Stimulated activated CD4-positive, alpha-beta T cell treated with anti-CD3 and anti-CD28 coated beads, TNF-alpha, amount 100 ng/mL, for 24 hours (primary cell): Measurements from ENCODE around the gene ZC3H7B.

Experiments used
- DNase-seq, 3 experiments: peaks; one replicate each; pipeline ENCODE4 v3.0.0-alpha.2; 2020; ENCODE audit warnings: low read depth in 3 of 3

Gene ZC3H7B

DNA sequence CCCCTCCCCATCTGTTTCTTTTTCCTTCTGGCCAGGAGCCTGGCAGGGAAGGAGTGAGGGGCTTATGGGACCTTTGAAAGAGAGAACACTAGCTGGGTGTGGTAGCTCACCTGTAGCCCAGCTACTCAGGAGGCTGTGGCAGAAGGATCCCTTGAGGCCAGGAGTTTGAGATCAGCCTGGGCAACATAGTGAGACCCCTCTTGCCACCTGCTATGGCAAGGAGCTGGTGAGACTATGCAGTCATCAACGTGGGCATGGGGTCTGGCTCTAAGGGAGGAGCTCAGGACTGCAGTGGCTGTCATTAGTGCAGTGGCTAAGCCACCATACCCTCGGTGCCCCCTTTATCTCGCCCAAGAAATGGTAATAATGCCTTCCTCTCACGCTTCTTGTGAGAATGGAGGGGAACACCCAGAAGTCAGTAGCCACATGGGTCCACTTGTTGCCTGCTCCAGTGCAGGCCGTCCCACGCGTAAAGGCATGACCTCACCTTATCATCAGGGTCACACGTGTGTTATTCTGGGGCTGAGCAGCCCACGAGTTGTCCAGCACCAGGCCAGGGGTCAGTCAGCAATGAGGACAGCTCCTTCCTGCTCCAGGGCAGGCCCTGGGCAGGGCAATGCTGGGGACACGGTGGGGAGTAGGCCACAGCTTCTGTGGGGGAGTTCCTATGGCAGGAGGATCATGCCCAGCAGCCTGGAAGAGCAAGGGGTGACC is 52.7 kb downstream of the ZC3H7B start:
- DNase-seq: no peak

- no peak for DNase-seq
Measured at GRCh38 chr22:41354979-41355378, 53.7 kb downstream of the ZC3H7B start.

DNA sequence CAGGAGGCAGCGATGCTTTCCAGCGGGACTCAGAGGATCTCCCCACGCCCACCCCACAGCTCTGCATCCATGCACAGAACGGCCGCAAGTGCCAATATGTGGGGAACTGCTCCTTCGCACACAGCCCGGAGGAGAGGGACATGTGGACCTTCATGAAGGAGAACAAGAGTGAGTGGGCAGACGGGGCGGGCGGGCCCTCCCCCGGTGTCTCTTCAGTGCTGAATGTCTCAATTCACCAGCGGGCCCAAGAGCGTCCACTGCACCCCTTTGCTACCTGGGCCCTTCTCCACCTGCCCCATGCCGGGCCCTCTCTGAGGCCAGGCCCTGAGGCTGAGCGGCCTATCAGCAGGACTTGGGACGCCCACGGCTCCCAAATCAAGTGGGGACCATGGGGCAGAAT is 54.6 kb downstream of the ZC3H7B start:
- no peak for DNase-seq

DNA sequence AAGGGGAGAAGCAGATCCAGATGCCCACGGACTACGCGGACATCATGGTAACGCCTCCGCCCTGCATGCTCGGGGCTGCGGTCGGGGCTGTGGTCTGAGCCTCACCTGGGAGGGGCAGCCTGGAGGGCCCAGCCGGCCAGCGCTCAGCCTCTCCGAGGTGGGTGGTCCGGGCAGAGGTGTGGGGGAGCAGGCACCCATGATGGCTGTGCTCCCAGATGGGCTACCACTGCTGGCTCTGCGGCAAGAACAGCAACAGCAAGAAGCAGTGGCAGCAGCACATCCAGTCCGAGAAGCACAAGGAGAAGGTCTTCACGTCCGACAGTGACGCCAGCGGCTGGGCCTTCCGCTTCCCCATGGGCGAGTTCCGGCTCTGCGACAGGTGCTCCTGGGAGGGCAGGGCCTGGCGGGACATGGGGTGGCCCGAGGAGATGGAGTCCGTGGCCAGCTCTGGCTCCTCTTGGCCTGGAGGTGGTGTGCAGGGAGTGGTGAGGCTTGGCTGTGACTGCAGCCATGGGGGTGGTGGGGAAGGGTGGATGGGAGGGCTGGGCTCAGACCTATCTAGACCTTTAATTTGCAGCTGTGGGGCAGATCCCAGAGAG is 55.2 kb downstream of the ZC3H7B start:
- DNase-seq: no peak

- DNase-seq: no peak
Measured at GRCh38 chr22:41357191-41357590, 55.9 kb downstream of the ZC3H7B start.

GRCh38 chr22:41358927-41359326 is 57.6 kb downstream of the ZC3H7B start:
- DNase-seq: no peak

- DNase-seq: no peak
Measured at GRCh38 chr22:41359376-41359775, 58.1 kb downstream of the ZC3H7B start.

- DNase-seq: no peak
Measured at GRCh38 chr22:41360126-41360525, 58.8 kb downstream of the ZC3H7B start.

DNA sequence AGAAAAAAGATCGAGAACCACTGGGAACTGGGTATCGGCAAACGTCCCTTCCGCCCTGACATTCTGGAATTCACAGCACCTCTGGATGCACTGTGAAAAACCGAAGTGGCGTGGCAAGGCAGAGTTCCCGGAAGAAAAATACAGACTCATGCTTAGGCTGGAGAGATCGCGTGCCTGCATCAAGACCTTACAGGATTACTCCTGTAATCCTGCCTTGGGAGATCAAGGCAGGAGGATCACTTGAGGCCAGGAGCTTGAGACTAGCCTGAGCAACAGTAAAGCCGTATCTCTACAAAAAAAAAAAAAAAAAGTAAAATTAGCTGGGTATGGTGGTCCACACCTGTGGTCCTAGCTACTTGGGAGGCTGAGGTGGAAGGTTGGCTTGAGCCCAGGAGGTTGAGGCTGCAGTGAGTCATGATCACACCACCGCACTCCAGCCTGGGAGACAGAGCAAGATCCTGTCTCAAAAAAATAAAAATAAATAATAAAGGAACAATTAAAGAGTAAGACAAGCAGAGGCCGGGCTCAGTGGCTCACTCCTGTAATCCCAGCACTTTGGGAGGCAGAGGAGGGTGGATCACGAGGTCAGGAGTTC is 60.5 kb downstream of the ZC3H7B start:
- no peak for DNase-seq

DNA sequence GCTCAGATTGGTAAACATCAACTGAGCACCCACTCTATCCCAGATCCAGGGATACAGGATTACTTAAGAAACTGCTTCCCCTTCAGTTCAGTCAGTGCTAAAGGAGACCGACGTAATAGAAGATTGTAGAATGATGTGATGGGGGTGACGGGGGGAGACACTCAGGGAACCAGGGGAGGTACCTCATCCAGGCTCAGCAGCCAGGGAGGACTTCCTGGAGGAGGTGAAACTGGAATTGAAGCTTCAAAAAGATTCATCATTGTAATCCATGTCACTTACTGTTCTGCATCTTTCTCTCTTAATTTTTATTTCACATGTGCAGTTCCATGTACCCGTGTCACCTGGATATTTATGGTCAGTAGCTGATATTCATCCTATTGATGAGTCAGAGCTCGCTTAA is 61.3 kb downstream of the ZC3H7B start:
- DNase-seq: no peak

- no peak for DNase-seq
Measured at GRCh38 chr22:41364233-41364632, 62.9 kb downstream of the ZC3H7B start.

DNA sequence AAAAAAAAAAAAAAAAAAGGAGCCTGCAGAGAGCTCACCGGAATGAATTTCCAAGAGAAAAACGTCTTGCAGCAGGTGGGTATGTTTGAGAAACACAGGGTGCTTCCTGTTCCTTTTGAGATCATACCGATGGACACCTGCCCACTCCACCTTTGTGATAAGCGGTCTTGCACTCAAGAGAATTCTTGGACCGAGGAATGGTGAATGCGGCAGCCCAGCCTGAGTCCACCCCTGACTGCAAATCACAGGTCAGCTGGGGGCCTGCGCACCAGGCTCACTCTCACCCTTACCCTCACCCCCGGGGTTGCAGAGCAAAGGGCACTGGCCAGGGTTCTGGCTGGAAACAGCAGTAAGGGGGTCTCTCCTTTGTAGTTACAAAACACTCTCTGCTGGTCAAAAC is 63.6 kb downstream of the ZC3H7B start:
- no peak for DNase-seq

GRCh38 chr22:41365425-41365824 is 64.1 kb downstream of the ZC3H7B start:
- DNase-seq: no peak

- no peak for DNase-seq
Measured at GRCh38 chr22:41366323-41367029, 65.2 kb downstream of the ZC3H7B start.

- DNase-seq: peak in 1 of 3 experiments; percentile 7
Measured at GRCh38 chr22:41367039-41367679, 65.8 kb downstream of the ZC3H7B start.

DNA sequence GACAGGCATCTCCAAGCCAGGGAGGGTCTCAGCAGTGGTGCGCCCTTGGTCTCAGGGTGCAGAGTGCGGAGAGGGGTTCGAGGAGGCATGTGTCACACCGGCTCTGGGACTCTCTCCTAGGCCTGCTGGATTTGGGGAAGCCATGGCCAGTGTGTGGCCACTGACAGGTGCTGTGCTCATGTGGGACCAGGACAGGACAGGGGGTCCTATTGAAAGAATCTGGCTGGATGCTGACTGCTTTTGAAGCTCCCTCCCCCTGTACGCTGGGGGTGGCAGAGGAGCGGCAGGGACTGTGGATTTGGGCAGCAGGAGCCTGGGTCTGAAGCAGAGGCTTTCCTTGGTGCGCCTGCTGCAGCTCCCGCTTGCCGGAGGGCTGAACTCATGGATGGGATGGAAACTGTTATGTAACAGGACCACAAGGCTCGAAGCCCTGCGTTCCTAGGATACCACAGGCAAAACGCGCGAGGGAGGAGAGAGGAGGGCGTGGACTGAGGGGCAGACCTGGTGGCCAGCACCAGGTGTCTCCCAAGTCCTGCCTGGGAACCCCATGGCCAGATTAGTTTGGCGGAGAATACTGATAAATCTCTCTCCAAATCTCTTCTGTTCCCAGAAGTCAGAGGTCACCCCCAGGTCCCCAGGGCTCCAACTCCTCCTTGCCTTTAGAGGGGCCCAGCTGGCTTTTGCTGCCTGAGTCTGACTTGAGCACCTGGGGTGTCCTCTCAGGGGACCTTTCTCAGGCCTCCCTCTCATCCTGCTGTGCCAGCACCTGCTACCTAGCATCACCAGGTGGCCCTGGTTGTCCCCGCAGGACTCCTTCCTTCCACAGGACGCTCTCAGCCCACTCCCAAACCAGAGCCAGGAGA is 66.6 kb downstream of the ZC3H7B start:
- DNase-seq: no peak

GRCh38 chr22:41368543-41369423 is 67.5 kb downstream of the ZC3H7B start:
- DNase-seq: no peak

GRCh38 chr22:41369424-41369745 is 68.1 kb downstream of the ZC3H7B start:
- no peak for DNase-seq

DNA sequence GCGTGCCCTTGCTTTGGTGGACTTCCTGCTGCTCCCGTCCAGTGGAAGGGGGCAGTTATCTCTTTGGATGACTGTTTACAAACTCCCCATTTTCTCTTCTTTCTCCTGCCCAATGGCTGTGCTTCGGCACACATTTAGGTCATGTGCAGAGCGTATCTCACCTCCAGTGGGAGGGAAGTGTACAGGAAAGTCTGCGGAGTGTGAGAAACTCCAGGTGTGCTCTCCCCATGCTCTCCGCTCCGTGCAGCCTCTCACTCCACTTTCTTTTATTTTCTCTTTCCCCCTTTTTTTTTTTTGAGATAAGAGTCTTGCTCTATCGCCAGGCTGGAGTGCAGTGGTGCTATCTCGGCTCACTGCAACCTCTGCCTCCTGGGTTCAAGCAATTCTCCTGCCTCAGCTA is 68.5 kb downstream of the ZC3H7B start:
- no peak for DNase-seq

DNA sequence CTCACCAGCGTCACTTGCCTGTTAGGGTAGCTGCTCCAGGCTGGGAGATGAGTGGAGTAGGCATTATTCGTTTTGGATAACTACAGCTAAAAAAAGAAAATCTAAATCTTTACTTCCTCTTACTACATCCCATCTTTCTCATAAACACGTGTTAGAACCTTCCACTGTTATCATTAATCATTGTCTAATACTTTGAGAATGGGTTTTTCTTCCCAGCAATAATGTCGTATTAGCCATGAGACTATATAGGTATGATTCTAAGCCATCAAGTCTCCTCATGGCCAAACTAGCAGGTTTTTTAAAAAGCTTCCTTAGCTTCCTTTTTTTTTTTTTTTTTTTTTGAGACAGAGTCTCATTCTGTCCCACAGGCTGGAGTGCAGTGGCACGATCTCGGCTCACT is 76.5 kb downstream of the ZC3H7B start:
- no peak for DNase-seq

DNA sequence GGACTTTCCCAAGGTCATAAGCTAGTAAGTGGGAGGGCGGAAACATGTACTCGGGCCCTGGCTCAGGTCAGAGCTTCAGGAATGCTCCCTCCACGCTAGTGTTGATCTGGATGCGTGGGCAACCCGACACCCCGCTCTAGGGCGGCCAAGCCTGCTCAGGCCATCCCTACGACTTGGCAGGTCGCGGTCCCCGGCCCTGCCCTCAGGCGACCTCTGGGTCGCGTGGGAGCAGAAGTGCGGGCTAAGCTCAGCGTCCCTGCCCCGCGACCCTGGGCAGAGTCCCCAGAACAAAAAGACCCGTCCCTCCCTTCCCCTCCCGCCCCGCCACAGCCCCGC is 79.6 kb downstream of the ZC3H7B start:
- DNase-seq: no peak
